ENCODE results near the gene NUDC. TPM values are rescaled to one million over a fixed set of nuclear protein-coding genes. Genes with fewer than 3 reads are reported as not detected.
A peak's percentile ranks its signal among the peaks of the same experiment; 100 is the strongest.

Gene NUDC
- total RNA-seq, 1 experiment from 2014 or later: 118 TPM

DNA sequence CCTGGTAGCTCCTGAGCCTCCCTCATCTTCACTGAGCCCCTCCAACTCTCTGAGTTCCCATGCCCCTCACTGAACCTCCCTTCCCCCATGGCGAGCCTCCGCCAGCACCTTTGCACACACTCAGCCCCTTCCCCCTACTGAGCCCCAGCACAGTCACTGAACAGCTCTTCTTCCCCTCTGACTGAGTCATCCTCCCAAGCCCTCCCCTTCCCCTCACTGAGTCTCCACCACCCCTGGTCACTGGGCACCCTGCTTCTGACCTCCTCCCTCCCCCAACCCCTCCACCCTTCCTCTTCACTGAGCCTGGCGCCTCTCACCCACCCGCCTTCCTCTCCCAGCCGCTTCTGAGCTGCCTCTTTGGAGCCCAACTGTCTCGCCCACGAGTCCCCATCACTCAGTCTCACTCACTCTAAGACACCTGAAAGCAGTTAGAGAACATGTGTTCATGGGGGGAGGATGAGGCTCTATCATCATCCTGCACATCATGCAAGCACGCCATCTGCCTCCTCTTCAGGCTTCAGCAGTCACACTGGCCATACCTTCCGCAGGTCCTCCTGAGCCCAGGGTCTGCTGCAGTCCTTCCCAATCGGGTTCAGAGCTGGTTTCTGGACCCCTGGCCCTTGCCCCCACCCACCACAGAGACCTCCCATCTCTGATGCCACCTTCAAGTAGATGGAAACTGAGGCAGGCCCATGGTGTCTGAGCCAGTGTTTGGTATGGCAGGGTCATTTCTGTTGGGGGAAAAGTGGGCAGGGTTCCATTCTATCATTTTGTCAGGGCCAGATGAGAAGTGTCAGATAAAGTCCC lies 70.0 kb downstream of the NUDC start:
- Mint-ChIP-seq H3K4me3 (peak overlapping the region; percentile 18; the same call in 1 of the 2 replicates), H3K4me1 (peaks cover 38% of the 10 kb centered on the region), H3K27me3 (ENCODE audit: low read depth) (peaks cover 30% of the 10 kb centered on the region), H3K36me3 (peaks cover 11% of the 10 kb centered on the region), H3K9me3 (no peaks in the 10 kb centered on the region), H3K27ac (no peak overlapping the region)
- ChIA-PET POLR2A (interaction anchor here (1.0 kb wide), 1 partner anchor 13 kb away, joined by 3 read pairs; no protein-coding TSS in a partner anchor), CTCF (interaction anchor here (0.5 to 1.2 kb wide), 5 partner anchors 23 to 121 kb away, joined by 3 to 5 read pairs (median 4); no protein-coding TSS in a partner anchor)
- TF ChIP-seq GABPB1 (CRISPR knock-in tag; IDR thresholded peaks at IDR 0.05) (peak; percentile 20; the same call in 1 of the 2 replicates), CBFB (CRISPR knock-in tag; IDR thresholded peaks at IDR 0.05; ENCODE audit: low read depth) (no peak)
- DNase-seq (ENCODE audit: low spot score): no peak
- ATAC-seq: no peak

DNA sequence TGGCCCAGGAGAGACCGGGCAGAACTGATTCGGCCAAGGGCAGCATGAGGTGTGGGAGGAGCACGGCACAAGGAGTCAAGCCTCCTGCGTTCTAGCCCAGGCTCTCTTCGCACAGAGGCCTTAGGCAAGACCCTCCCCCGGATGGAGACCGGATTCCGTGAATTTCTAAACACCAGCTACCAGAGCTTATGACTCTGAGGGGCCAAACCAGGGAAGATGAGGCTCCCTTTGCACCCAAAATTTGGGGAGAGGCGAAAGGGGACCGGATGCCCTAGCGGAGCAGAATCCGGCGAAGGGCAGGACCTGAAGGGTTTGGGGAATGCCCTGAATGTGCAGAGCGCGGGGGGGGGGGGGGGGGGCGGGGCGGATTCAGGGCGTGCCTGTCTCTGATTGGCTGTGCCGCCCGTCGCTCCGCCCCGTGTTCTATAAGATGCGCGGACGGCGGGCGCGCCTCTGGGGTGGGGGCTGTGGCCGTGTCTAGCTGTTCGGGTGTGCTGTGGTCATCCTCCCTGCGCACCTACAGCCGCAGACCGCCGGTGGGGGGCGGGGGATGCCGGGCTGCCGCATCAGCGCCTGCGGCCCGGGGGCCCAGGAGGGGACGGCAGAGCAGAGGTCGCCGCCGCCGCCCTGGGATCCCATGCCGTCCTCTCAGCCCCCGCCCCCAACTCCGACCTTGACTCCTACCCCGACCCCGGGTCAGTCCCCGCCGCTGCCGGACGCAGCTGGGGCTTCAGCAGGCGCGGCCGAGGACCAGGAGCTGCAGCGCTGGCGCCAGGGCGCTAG lies 71.9 kb downstream of the NUDC start, which contains the start of gene TRNP1:
TSS of gene TRNP1 (plus strand) at position 456 of the 783 bp plus-strand sequence. CDS start at position 551, 95 bp downstream.
- peaks cover 26% of the 10 kb centered on the region for H3K27me3 Mint-ChIP-seq (ENCODE audit: low read depth)
- TF ChIP-seq JAZF1 (CRISPR knock-in tag; IDR thresholded peaks at IDR 0.05) (no peak), CBFB (CRISPR knock-in tag; IDR thresholded peaks at IDR 0.05; ENCODE audit: low read depth) (no peak; the same call in 1 of the 2 replicates), OVOL2 (CRISPR knock-in tag; IDR thresholded peaks at IDR 0.05; ENCODE audit: borderline replicate concordance) (no peak), ZNF121 (CRISPR knock-in tag; IDR thresholded peaks at IDR 0.05) (peak; percentile 89), SMAD4 (CRISPR knock-in tag; IDR thresholded peaks at IDR 0.05) (no peak), RELA (CRISPR knock-in tag; IDR thresholded peaks at IDR 0.05; ENCODE audit: borderline replicate concordance) (no peak), TP53 (CRISPR knock-in tag; IDR thresholded peaks at IDR 0.05) (peak; percentile 66; the same call in 1 of the 2 replicates), KAT7 (CRISPR knock-in tag; IDR thresholded peaks at IDR 0.05; ENCODE audit: borderline replicate concordance) (peak; percentile 44; the same call in 1 of the 2 replicates), ESRRA (CRISPR knock-in tag; IDR thresholded peaks at IDR 0.05; ENCODE audit: borderline replicate concordance) (no peak), NFYB (CRISPR knock-in tag; conservative IDR thresholded peaks at IDR 0.05; ENCODE audit: low read depth) (peak; percentile 54; the same call in 1 of the 2 replicates), CREM (CRISPR knock-in tag; IDR thresholded peaks at IDR 0.05) (0 out of 2 replicates have a peak, but pooled peaks have one; percentile 28), GRHL2 (CRISPR knock-in tag; IDR thresholded peaks at IDR 0.05; ENCODE audit: insufficient replicate concordance, severe bottlenecking) (no peak), ZBTB21 (CRISPR knock-in tag; IDR thresholded peaks at IDR 0.05; ENCODE audit: borderline replicate concordance) (peak; percentile 84)
- TF ChIP-seq, protein P1, sequence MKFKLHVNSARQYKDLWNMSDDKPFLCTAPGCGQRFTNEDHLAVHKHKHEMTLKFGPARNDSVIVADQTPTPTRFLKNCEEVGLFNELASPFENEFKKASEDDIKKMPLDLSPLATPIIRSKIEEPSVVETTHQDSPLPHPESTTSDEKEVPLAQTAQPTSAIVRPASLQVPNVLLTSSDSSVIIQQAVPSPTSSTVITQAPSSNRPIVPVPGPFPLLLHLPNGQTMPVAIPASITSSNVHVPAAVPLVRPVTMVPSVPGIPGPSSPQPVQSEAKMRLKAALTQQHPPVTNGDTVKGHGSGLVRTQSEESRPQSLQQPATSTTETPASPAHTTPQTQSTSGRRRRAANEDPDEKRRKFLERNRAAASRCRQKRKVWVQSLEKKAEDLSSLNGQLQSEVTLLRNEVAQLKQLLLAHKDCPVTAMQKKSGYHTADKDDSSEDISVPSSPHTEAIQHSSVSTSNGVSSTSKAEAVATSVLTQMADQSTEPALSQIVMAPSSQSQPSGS (CRISPR knock-in tag; IDR thresholded peaks at IDR 0.05; ENCODE audit: borderline replicate concordance, low read depth): no peak
- TF ChIP-seq, protein P2, sequence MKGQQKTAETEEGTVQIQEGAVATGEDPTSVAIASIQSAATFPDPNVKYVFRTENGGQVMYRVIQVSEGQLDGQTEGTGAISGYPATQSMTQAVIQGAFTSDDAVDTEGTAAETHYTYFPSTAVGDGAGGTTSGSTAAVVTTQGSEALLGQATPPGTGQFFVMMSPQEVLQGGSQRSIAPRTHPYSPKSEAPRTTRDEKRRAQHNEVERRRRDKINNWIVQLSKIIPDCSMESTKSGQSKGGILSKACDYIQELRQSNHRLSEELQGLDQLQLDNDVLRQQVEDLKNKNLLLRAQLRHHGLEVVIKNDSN (CRISPR knock-in tag; IDR thresholded peaks at IDR 0.05): no peak
- TF ChIP-seq, protein P3, sequence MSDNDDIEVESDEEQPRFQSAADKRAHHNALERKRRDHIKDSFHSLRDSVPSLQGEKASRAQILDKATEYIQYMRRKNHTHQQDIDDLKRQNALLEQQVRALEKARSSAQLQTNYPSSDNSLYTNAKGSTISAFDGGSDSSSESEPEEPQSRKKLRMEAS (CRISPR knock-in tag; IDR thresholded peaks at IDR 0.05): peak; percentile 57
- TF ChIP-seq, protein P4, sequence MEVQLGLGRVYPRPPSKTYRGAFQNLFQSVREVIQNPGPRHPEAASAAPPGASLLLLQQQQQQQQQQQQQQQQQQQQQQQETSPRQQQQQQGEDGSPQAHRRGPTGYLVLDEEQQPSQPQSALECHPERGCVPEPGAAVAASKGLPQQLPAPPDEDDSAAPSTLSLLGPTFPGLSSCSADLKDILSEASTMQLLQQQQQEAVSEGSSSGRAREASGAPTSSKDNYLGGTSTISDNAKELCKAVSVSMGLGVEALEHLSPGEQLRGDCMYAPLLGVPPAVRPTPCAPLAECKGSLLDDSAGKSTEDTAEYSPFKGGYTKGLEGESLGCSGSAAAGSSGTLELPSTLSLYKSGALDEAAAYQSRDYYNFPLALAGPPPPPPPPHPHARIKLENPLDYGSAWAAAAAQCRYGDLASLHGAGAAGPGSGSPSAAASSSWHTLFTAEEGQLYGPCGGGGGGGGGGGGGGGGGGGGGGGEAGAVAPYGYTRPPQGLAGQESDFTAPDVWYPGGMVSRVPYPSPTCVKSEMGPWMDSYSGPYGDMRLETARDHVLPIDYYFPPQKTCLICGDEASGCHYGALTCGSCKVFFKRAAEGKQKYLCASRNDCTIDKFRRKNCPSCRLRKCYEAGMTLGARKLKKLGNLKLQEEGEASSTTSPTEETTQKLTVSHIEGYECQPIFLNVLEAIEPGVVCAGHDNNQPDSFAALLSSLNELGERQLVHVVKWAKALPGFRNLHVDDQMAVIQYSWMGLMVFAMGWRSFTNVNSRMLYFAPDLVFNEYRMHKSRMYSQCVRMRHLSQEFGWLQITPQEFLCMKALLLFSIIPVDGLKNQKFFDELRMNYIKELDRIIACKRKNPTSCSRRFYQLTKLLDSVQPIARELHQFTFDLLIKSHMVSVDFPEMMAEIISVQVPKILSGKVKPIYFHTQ (CRISPR knock-in tag; IDR thresholded peaks at IDR 0.05): peak; percentile 88
- TF ChIP-seq, protein P5, sequence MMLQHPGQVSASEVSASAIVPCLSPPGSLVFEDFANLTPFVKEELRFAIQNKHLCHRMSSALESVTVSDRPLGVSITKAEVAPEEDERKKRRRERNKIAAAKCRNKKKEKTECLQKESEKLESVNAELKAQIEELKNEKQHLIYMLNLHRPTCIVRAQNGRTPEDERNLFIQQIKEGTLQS (CRISPR knock-in tag; conservative IDR thresholded peaks at IDR 0.05): no peak
- TF ChIP-seq, protein P6, sequence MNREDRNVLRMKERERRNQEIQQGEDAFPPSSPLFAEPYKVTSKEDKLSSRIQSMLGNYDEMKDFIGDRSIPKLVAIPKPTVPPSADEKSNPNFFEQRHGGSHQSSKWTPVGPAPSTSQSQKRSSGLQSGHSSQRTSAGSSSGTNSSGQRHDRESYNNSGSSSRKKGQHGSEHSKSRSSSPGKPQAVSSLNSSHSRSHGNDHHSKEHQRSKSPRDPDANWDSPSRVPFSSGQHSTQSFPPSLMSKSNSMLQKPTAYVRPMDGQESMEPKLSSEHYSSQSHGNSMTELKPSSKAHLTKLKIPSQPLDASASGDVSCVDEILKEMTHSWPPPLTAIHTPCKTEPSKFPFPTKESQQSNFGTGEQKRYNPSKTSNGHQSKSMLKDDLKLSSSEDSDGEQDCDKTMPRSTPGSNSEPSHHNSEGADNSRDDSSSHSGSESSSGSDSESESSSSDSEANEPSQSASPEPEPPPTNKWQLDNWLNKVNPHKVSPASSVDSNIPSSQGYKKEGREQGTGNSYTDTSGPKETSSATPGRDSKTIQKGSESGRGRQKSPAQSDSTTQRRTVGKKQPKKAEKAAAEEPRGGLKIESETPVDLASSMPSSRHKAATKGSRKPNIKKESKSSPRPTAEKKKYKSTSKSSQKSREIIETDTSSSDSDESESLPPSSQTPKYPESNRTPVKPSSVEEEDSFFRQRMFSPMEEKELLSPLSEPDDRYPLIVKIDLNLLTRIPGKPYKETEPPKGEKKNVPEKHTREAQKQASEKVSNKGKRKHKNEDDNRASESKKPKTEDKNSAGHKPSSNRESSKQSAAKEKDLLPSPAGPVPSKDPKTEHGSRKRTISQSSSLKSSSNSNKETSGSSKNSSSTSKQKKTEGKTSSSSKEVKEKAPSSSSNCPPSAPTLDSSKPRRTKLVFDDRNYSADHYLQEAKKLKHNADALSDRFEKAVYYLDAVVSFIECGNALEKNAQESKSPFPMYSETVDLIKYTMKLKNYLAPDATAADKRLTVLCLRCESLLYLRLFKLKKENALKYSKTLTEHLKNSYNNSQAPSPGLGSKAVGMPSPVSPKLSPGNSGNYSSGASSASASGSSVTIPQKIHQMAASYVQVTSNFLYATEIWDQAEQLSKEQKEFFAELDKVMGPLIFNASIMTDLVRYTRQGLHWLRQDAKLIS (CRISPR knock-in tag; IDR thresholded peaks at IDR 0.05; ENCODE audit: borderline replicate concordance): no peak

More for the DNA sequence above, 71.9 kb downstream of the NUDC start, which contains the start of gene TRNP1:
- H3K9me3 Mint-ChIP-seq: no peaks in the 10 kb centered on the region
- peak; percentile 58 for ATAC-seq
- ChIA-PET POLR2A (interaction anchor here (0.7 to 3.2 kb wide), 13 partner anchors 11 to 301 kb away, joined by 3 to 43 read pairs (median 7); partner anchors contain the start of gene TENT5B), CTCF (interaction anchor here (0.6 to 9.2 kb wide), 13 partner anchors 11 to 233 kb away, joined by 3 to 190 read pairs (median 4); partner anchors contain the start of genes KDF1 and TENT5B)
- peak within 1 kb of the TSS; percentile 81 for H3K4me3 Mint-ChIP-seq
- H3K27ac Mint-ChIP-seq: peak within 1 kb of the TSS; percentile 97
- peaks cover 57% of the 10 kb centered on the region for H3K4me1 Mint-ChIP-seq
- peaks cover 11% of the 10 kb centered on the region for H3K36me3 Mint-ChIP-seq
- peak; percentile 86 for DNase-seq (ENCODE audit: low spot score)
